Lower leg skin (tissue), 4 donors: ENCODE data around the gene RAD51B. TPM values are rescaled to one million over a fixed set of nuclear protein-coding genes. Genes with fewer than 3 reads are reported as not detected.

Experiments
- DNase-seq, 2 donors: peaks; one replicate each; pipeline ENCODE4 v3.0.0-alpha.2; 2019; ENCODE audit warnings: low spot score in 2 of 2
- H3K4me3 ChIP-seq: fragments of 200-600 bp; sonication (generic); 2 replicates; pipeline ENCODE4 v1.5.1; 2017; ENCODE audit warnings: mild to moderate bottlenecking, low read depth; ENCODE audit not compliant: poor library complexity, severe bottlenecking
- POLR2A ChIP-seq, 2 donors: fragments of 450-650 bp; IDR thresholded peaks; one replicate each; pipeline ENCODE4 v1.6.1; 2016 to 2017; ENCODE audit warnings: antibody characterized with exemption in 2 of 2, mild to moderate bottlenecking in 1 of 2, moderate library complexity in 1 of 2
- WGBS, 2 donors: methylation state at CpG; one replicate each; pipeline ENCODE4 v1.1.5; 2018; 5-methylcytosine and 5-hydroxymethylcytosine counted together
- intact Hi-C: fragments of 100-400 bp; cut with DNase I; formaldehyde crosslinking; loops from one replicate; pipeline ENCODE4 v1.15.0; 2023; ENCODE audit warnings: low total_unique reads
- total RNA-seq, 4 donors: library from RNA; depleted of rRNA; stranded (reverse); fragments of >200 nt; gene quantifications; one replicate each; pipeline ENCODE4 v1.1.0, GENCODE V29; 2016
- TF ChIP-seq, protein P1 (sequence below), 3 donors: fragments of 450-650 bp; IDR thresholded peaks; one replicate each; pipeline ENCODE4 v1.5.1; 2016; ENCODE audit warnings: antibody characterized with exemption in 3 of 3, mild to moderate bottlenecking in 3 of 3, moderate library complexity in 2 of 3

RAD51B gene
- total RNA-seq, 4 donors from 2014 or later, result 6.1 to 27.2 (median 13.6) TPM

DNA sequence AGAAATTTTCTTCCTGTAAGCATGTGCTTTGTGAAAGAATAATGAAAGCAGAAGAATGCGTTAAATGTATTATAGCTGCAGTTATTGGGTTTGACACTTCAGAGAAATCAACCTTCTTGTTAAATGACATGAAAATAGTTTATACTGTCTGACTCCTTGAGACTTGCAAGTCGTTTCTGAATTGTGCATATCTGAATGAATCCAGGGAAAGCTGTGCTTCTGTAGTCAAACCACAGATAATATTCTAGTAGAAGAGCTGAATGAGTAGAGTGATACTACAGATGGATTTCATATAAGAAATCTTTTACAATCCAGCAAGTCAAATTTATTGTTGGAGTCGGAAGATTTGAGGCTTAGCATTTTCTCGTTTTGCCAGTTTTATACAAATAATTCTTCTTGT is 343.3 kb downstream of the RAD51B start:
- 70 to 74% methylated on average over 4 of the region's 4 CpGs for WGBS, 2 donors
- H3K4me3 ChIP-seq, result no peak overlapping the region
- TF ChIP-seq, protein P1, sequence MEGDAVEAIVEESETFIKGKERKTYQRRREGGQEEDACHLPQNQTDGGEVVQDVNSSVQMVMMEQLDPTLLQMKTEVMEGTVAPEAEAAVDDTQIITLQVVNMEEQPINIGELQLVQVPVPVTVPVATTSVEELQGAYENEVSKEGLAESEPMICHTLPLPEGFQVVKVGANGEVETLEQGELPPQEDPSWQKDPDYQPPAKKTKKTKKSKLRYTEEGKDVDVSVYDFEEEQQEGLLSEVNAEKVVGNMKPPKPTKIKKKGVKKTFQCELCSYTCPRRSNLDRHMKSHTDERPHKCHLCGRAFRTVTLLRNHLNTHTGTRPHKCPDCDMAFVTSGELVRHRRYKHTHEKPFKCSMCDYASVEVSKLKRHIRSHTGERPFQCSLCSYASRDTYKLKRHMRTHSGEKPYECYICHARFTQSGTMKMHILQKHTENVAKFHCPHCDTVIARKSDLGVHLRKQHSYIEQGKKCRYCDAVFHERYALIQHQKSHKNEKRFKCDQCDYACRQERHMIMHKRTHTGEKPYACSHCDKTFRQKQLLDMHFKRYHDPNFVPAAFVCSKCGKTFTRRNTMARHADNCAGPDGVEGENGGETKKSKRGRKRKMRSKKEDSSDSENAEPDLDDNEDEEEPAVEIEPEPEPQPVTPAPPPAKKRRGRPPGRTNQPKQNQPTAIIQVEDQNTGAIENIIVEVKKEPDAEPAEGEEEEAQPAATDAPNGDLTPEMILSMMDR (IDR thresholded peaks at IDR 0.05), result no peak
- TF ChIP-seq POLR2A (IDR thresholded peaks at IDR 0.05), result no peak
- DNase-seq, result no peak
- intact Hi-C loops, result no loop called here

GRCh38 chr14:68164711-68165113 is 345.1 kb downstream of the RAD51B start:
- H3K4me3 ChIP-seq, result no peak overlapping the region
- DNase-seq, result no peak
- TF ChIP-seq, protein P1 (IDR thresholded peaks at IDR 0.05), result no peak
- TF ChIP-seq POLR2A (IDR thresholded peaks at IDR 0.05), result no peak
- 55 to 58% methylated on average over 1 of the region's 1 CpG for WGBS, 2 donors
- intact Hi-C loops, result no loop called here

GRCh38 chr14:68165274-68165843 is 345.8 kb downstream of the RAD51B start:
- TF ChIP-seq, protein P1 (IDR thresholded peaks at IDR 0.05), result no peak
- no peak for TF ChIP-seq POLR2A (IDR thresholded peaks at IDR 0.05)
- no peak overlapping the region for H3K4me3 ChIP-seq
- WGBS, 2 donors, result 67 to 77% methylated on average over 2 of the region's 2 CpGs
- no peak for DNase-seq
- intact Hi-C loops, result no loop called here

DNA sequence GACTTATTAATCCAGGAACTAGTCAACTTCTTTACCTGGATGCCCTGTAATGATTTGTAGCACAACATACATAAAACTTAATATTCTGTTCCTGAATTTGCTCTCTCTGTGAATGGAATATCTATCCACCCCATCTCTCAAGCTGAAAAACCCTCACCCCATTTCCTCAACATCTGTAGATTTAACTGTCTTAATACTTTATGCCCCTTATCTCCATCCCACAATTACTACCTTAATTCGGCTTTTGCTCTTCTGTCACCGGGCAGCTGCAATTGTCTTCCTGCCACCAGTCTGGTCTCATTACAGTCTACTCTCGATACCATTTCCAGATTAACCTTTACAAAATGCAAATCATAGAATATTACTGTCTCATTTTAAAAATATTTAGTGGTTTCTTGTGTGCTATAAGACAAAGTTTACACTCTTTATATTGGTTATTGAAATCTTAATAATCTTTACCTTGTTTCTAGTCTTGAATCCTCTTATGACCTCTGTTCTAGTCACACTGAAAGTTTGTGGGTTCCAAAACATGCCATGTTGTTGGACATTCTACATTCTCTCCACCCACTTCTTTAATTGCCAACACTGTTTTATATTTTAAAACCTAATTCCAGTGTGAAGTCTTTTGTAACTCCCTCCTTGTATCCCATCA is 347.3 kb downstream of the RAD51B start:
- TF ChIP-seq, protein P1 (IDR thresholded peaks at IDR 0.05), result no peak
- TF ChIP-seq POLR2A (IDR thresholded peaks at IDR 0.05), result no peak
- no peak for DNase-seq
- 79 to 94% methylated on average over 3 of the region's 3 CpGs for WGBS, 2 donors
- intact Hi-C loops, result no loop called here
- no peak overlapping the region for H3K4me3 ChIP-seq

DNA sequence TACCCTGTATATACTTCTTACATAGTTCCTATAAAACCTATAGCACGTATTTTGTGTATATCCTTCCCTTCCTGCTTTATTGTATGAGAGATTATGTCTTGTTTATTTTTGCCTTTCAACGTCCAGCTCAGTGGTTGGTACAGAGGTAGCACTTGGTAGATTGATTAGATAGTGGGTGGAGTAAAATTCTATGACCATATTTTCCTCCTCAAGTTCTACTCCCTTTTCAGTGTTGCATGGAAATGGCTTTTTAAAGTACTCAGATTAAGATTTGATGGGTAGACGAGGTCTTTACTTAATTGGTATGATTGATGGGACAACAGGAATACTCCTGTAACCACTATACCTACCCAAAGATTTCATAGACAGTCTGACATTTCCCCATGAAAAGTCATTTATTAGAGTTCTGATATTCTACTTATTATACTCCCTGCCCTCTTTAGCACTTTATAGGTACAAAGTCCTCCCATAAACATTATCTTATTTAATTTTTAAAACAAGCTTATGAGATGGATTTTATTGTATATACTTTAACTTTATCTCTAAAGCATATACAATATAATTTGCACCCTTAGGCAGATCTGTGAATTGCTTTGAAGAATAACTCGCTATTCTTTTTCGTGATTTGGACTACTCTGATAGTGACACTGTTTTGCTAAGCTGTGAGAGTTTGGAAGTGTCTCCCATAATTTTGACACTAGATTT is 348.0 kb downstream of the RAD51B start:
- DNase-seq, result no peak
- intact Hi-C loops, result no loop called here
- no peak overlapping the region for H3K4me3 ChIP-seq
- 80 to 81% methylated on average over 5 of the region's 5 CpGs for WGBS, 2 donors
- TF ChIP-seq, protein P1 (IDR thresholded peaks at IDR 0.05), result no peak
- TF ChIP-seq POLR2A (IDR thresholded peaks at IDR 0.05), result no peak
